OCI-LY1 (cell line): ENCODE results near the gene DNAH8.

Source experiments
- H2AFZ ChIP-seq: fragments of 200-600 bp; sonication (generic), shearing (Covaris generic); 2 replicates; pipeline ENCODE4 v1.6.0; 2014; ENCODE audit warnings: antibody characterized with exemption, mild to moderate bottlenecking, low read length
- H3F3A ChIP-seq: fragments of 200-600 bp; sonication (generic), shearing (Covaris generic); 2 replicates; pipeline ENCODE4 v1.6.0; 2014; ENCODE audit warnings: mild to moderate bottlenecking, antibody characterized with exemption, low read length, moderate library complexity; ENCODE audit not compliant: insufficient read depth
- H3K27ac ChIP-seq: fragments of 200-600 bp; sonication (generic); 2 replicates; pipeline ENCODE4 v1.5.1; 2014; ENCODE audit warnings: low read length, mixed run types, mild to moderate bottlenecking, low read depth; ENCODE audit not compliant: poor library complexity, severe bottlenecking
- H3K27me3 ChIP-seq: fragments of 200-600 bp; sonication (generic); 2 replicates; pipeline ENCODE4 v1.6.0; 2014; ENCODE audit warnings: antibody characterized with exemption, mild to moderate bottlenecking, low read length, moderate library complexity; ENCODE audit not compliant: insufficient read depth
- H3K36me3 ChIP-seq: fragments of 200-600 bp; sonication (generic); 2 replicates; pipeline ENCODE4 v1.6.1; 2014; ENCODE audit warnings: mild to moderate bottlenecking, antibody characterized with exemption, low read length, moderate library complexity, mixed read lengths; ENCODE audit not compliant: insufficient read depth
- H3K4me1 ChIP-seq: fragments of 200-600 bp; sonication (generic); 2 replicates; pipeline ENCODE4 v1.5.1; 2014; ENCODE audit warnings: mild to moderate bottlenecking, low read length, moderate library complexity; ENCODE audit not compliant: insufficient read depth, severe bottlenecking
- H3K4me2 ChIP-seq: fragments of 200-600 bp; sonication (generic), shearing (Covaris generic); 2 replicates; pipeline ENCODE4 v1.6.1; 2014; ENCODE audit warnings: low read length
- H3K4me3 ChIP-seq: fragments of 200-600 bp; sonication (generic); 2 replicates; pipeline ENCODE4 v1.5.1; 2014; ENCODE audit warnings: low read length, low read depth, mild to moderate bottlenecking, mixed read lengths; ENCODE audit not compliant: poor library complexity, severe bottlenecking
- H3K79me2 ChIP-seq: fragments of 200-600 bp; shearing (Covaris generic); 2 replicates; pipeline ENCODE4 v1.6.1; 2016; ENCODE audit warnings: mixed run types, low read length, mixed read lengths; ENCODE audit not compliant: insufficient read depth
- H3K9ac ChIP-seq: fragments of 200-600 bp; sonication (generic), shearing (Covaris generic); 2 replicates; pipeline ENCODE4 v1.6.1; 2014; ENCODE audit warnings: mild to moderate bottlenecking, low read length, mixed read lengths
- H3K9me2 ChIP-seq: fragments of 200-600 bp; sonication (generic), shearing (Covaris generic); 2 replicates; pipeline ENCODE4 v1.6.1; 2014; ENCODE audit warnings: low read depth, mild to moderate bottlenecking, low read length, mixed read lengths
- H3K9me3 ChIP-seq: fragments of 200-600 bp; shearing (Covaris generic); 2 replicates; pipeline ENCODE4 v1.6.1; 2014; ENCODE audit warnings: low read length, mixed read lengths
- H4K20me1 ChIP-seq: fragments of 200-600 bp; sonication (generic), shearing (Covaris generic); 2 replicates; pipeline ENCODE4 v1.6.0; 2016; ENCODE audit warnings: mild to moderate bottlenecking, low read length; ENCODE audit not compliant: insufficient read depth
- EZH2 ChIP-seq: fragments of 200-600 bp; sonication (generic), shearing (Covaris generic); IDR thresholded peaks from 2 replicates; pipeline ENCODE4 v1.8.0; 2017; ENCODE audit warnings: borderline replicate concordance, mixed run types, mild to moderate bottlenecking, antibody characterized with exemption, low read length, moderate library complexity, mixed read lengths
- TF ChIP-seq, protein P1 (sequence below): fragments of 200-600 bp; sonication (generic), shearing (Covaris generic); IDR thresholded peaks from 2 replicates; pipeline ENCODE4 v1.5.1; 2017; ENCODE audit warnings: mild to moderate bottlenecking, antibody characterized with exemption, low read length, moderate library complexity, mixed read lengths

Gene DNAH8

DNA sequence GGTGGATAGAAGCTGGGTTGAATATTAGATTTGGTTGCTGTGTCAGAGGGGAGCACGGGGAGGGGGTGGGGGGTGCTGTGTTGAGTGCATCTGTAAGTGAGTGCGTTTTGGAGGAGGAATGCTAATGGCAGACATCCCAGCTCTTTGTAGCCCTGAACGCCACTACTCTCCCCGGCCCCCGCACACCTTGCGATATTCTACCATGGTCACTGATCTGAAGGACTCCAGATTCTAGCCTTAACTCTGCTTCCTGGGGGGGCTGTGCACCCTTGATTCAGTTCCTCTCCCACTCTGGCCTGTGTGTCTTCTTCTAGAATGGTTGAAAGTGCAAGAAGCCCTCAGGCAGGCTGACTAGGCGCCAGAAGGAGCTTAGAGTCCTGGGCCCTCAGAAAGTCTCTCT lies 340.6 kb downstream of the DNAH8 start:
- H3K9ac ChIP-seq: no peak overlapping the region
- no peaks in the 10 kb centered on the region for H4K20me1 ChIP-seq
- H3K27ac ChIP-seq: no peak overlapping the region
- H2AFZ ChIP-seq: no peak overlapping the region
- no peak overlapping the region for H3K4me2 ChIP-seq
- no peak for TF ChIP-seq EZH2
- TF ChIP-seq, protein P1, sequence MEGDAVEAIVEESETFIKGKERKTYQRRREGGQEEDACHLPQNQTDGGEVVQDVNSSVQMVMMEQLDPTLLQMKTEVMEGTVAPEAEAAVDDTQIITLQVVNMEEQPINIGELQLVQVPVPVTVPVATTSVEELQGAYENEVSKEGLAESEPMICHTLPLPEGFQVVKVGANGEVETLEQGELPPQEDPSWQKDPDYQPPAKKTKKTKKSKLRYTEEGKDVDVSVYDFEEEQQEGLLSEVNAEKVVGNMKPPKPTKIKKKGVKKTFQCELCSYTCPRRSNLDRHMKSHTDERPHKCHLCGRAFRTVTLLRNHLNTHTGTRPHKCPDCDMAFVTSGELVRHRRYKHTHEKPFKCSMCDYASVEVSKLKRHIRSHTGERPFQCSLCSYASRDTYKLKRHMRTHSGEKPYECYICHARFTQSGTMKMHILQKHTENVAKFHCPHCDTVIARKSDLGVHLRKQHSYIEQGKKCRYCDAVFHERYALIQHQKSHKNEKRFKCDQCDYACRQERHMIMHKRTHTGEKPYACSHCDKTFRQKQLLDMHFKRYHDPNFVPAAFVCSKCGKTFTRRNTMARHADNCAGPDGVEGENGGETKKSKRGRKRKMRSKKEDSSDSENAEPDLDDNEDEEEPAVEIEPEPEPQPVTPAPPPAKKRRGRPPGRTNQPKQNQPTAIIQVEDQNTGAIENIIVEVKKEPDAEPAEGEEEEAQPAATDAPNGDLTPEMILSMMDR: no peak
- H3K4me3 ChIP-seq: no peak overlapping the region
- no peaks in the 10 kb centered on the region for H3K9me3 ChIP-seq
- H3K27me3 ChIP-seq: no peaks in the 10 kb centered on the region
- no peaks in the 10 kb centered on the region for H3K79me2 ChIP-seq
- H3K9me2 ChIP-seq: no peaks in the 10 kb centered on the region
- no peaks in the 10 kb centered on the region for H3K4me1 ChIP-seq
- no peaks in the 10 kb centered on the region for H3F3A ChIP-seq
- H3K36me3 ChIP-seq: no peaks in the 10 kb centered on the region

DNA sequence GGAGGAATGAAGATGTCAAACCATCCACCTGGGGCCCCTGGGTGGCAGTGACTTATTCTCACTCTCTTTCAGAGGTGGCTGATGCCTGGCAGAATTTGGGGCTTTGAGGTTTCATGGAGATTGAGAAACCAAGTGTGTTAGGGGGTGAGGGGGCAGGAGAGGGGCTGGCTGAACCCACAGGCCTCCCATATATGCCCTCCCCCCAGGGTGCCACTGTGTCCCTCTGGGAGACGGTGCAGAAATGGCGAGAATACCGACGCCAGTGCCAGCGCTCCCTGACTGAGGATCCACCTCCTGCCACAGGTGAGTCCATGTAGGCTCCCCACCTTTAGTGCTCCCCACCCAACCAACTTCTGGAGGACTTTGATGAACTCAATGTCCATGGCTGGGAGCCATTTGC lies 341.1 kb downstream of the DNAH8 start:
- no peaks in the 10 kb centered on the region for H3K9me3 ChIP-seq
- H3K9ac ChIP-seq: no peak overlapping the region
- no peaks in the 10 kb centered on the region for H3K4me1 ChIP-seq
- H3K27ac ChIP-seq: no peak overlapping the region
- no peaks in the 10 kb centered on the region for H3F3A ChIP-seq
- no peak overlapping the region for H2AFZ ChIP-seq
- no peaks in the 10 kb centered on the region for H3K36me3 ChIP-seq
- no peaks in the 10 kb centered on the region for H4K20me1 ChIP-seq
- no peaks in the 10 kb centered on the region for H3K27me3 ChIP-seq
- H3K4me2 ChIP-seq: no peak overlapping the region
- no peak for TF ChIP-seq EZH2
- TF ChIP-seq, protein P1: no peak
- no peaks in the 10 kb centered on the region for H3K9me2 ChIP-seq
- H3K4me3 ChIP-seq: no peak overlapping the region
- no peaks in the 10 kb centered on the region for H3K79me2 ChIP-seq

DNA sequence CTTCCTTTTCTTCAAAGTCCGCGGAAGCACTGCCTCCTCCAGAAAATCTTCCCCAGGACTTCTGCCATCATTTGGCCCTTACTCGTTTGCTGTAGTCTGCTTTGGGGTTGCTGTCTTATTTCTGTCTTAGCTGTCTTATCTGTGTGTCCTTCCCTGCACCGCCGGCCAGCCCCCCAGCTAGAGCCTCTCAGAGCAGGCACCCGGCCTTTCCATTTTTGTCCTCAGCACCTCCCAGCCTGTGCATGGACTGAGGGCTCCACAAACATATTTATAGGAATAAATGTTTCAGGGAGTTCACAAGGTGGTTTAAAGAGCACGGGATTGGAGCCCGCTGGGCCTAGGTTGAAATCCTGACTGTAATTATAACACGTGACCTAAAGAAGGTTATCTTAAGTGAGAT lies 341.6 kb downstream of the DNAH8 start:
- TF ChIP-seq, protein P1: no peak
- TF ChIP-seq EZH2: no peak
- no peak overlapping the region for H3K4me3 ChIP-seq
- no peaks in the 10 kb centered on the region for H3K9me3 ChIP-seq
- H3K4me1 ChIP-seq: no peaks in the 10 kb centered on the region
- H3F3A ChIP-seq: no peaks in the 10 kb centered on the region
- H3K36me3 ChIP-seq: no peaks in the 10 kb centered on the region
- H2AFZ ChIP-seq: no peak overlapping the region
- no peaks in the 10 kb centered on the region for H3K27me3 ChIP-seq
- no peaks in the 10 kb centered on the region for H3K79me2 ChIP-seq
- no peaks in the 10 kb centered on the region for H4K20me1 ChIP-seq
- no peak overlapping the region for H3K27ac ChIP-seq
- no peak overlapping the region for H3K9ac ChIP-seq
- H3K9me2 ChIP-seq: no peaks in the 10 kb centered on the region
- H3K4me2 ChIP-seq: no peak overlapping the region
